PC-9 (cell line): ENCODE measurements around the gene PEAK1. TPM values are rescaled to one million over a fixed set of nuclear protein-coding genes. Genes with fewer than 3 reads are reported as not detected.

Experiments
- BruUV-seq: library from RNA; stranded (reverse); fragments of 400-500 nt; replicated peaks from 2 replicates; lab custom pipeline; 2021; lab: Mats Ljungman, UMichigan
- CTCF ChIA-PET: fragments of 300-600 bp; sonication (Branson Sonifier 250); formaldehyde crosslinking; loops from one replicate; lab custom pipeline; 2022; ENCODE audit warnings: antibody characterized with exemption; lab: Charles Lee
- POLR2A ChIA-PET: fragments of 300-600 bp; sonication (Branson Sonifier 250); formaldehyde crosslinking; loops from one replicate; lab custom pipeline; 2022; ENCODE audit warnings: antibody characterized with exemption; ENCODE audit not compliant: unreplicated experiment; lab: Charles Lee
- DNase-seq, 2 experiments: peaks; one replicate each; pipeline versions ENCODE4 v3.0.0 to v3.0.0-alpha.2; 2015 to 2022; ENCODE audit warnings: mixed read lengths in 1 of 2
- H2AFZ ChIP-seq: fragments of 200-600 bp; sonication (generic); 2 replicates; pipeline ENCODE4 v1.8.1; 2017; ENCODE audit warnings: antibody characterized with exemption
- H3F3A ChIP-seq: fragments of 200-600 bp; sonication (generic); 2 replicates; pipeline ENCODE4 v1.8.1; 2017; ENCODE audit warnings: antibody characterized with exemption, mild to moderate bottlenecking, low read depth; ENCODE audit not compliant: insufficient read depth
- H3K27ac ChIP-seq: fragments of 200-600 bp; sonication (generic); 2 replicates; pipeline ENCODE4 v1.6.1; 2016; ENCODE audit warnings: mixed run types
- H3K27me3 ChIP-seq: fragments of 200-600 bp; sonication (generic); 2 replicates; pipeline ENCODE4 v1.6.1; 2016; ENCODE audit warnings: low read depth, mixed run types; ENCODE audit not compliant: insufficient read depth
- H3K36me3 ChIP-seq: fragments of 200-600 bp; sonication (generic); 2 replicates; pipeline ENCODE4 v1.6.1; 2016; ENCODE audit warnings: low read depth, mixed run types
- H3K4me1 ChIP-seq: fragments of 200-600 bp; sonication (generic); replicated peaks from 2 replicates; pipeline ENCODE4 v1.6.1; 2016; ENCODE audit warnings: mixed run types; ENCODE audit not compliant: insufficient read depth
- H3K4me2 ChIP-seq: fragments of 200-600 bp; sonication (generic); 2 replicates; pipeline ENCODE4 v1.6.1; 2017; ENCODE audit warnings: mixed run types
- H3K4me3 ChIP-seq: fragments of 200-600 bp; sonication (generic); 2 replicates; pipeline ENCODE4 v1.6.1; 2016; ENCODE audit warnings: mixed run types
- H3K79me2 ChIP-seq: fragments of 200-600 bp; sonication (generic); 2 replicates; pipeline ENCODE4 v1.6.1; 2017; ENCODE audit warnings: low read depth, mixed run types
- H3K9me2 ChIP-seq: fragments of 200-600 bp; sonication (generic); 2 replicates; pipeline ENCODE4 v1.8.1; 2017; ENCODE audit warnings: mild to moderate bottlenecking; ENCODE audit not compliant: insufficient read depth
- H3K9me3 ChIP-seq: fragments of 200-600 bp; sonication (generic); 2 replicates; pipeline ENCODE4 v1.8.1; 2016; ENCODE audit warnings: low read depth; ENCODE audit not compliant: insufficient read depth
- H4K20me1 ChIP-seq: fragments of 200-600 bp; sonication (generic); 2 replicates; pipeline ENCODE4 v1.8.1; 2017; ENCODE audit not compliant: insufficient read depth
- CTCF ChIP-seq: fragments of 200-600 bp; sonication (generic); conservative IDR thresholded peaks from 2 replicates; pipeline ENCODE4 v1.6.1; 2017; ENCODE audit warnings: mixed run types, antibody characterized with exemption, mild to moderate bottlenecking, moderate library complexity
- EZH2 ChIP-seq: fragments of 200-600 bp; sonication (generic); IDR thresholded peaks from 2 replicates; pipeline ENCODE4 v1.8.0; 2017; ENCODE audit warnings: antibody characterized with exemption, low read depth
- intact Hi-C: fragments of 100-400 bp; cut with micrococcal nuclease; formaldehyde crosslinking; loops from one replicate; pipeline ENCODE4 v1.10.0; 2022; ENCODE audit not compliant: unreplicated experiment
- total RNA-seq: library from RNA; stranded (reverse); gene quantifications from 2 replicates; pipeline ENCODE4 v1.2.3, GENCODE V29; 2021

Gene PEAK1
- total RNA-seq, 1 experiment from 2014 or later, result 20.7 TPM

GRCh38 chr15:77057685-77058084, 362.2 kb downstream of the PEAK1 start:
- no peak overlapping the region for H3K27ac ChIP-seq
- peaks cover 40% of the 10 kb centered on the region for H3K4me1 ChIP-seq
- H3K36me3 ChIP-seq, result peaks cover 10% of the 10 kb centered on the region
- ChIA-PET CTCF (interaction anchor here (0.6 to 1.1 kb wide), 4 partner anchors 17 to 796 kb away, joined by 3 to 6 read pairs (median 4); no protein-coding TSS in a partner anchor), POLR2A (no interaction called here)
- TF ChIP-seq CTCF (no peak), EZH2 (no peak)
- peaks cover 7% of the 10 kb centered on the region; the same call in 1 of the 2 replicates for H3F3A ChIP-seq
- no peaks in the 10 kb centered on the region for H3K9me2 ChIP-seq
- H4K20me1 ChIP-seq, result 0 out of 2 replicates have a peak, but pooled peaks cover 7% of the 10 kb centered on the region
- DNase-seq, result peak in 1 of 2 experiments; percentile 49
- no peak overlapping the region for H3K4me3 ChIP-seq
- H2AFZ ChIP-seq, result no peak overlapping the region
- intact Hi-C loops, result no loop called here
- BruUV-seq, result no TSS peak
- H3K27me3 ChIP-seq, result no peaks in the 10 kb centered on the region
- H3K79me2 ChIP-seq, result peaks cover 52% of the 10 kb centered on the region
- no peaks in the 10 kb centered on the region for H3K9me3 ChIP-seq
- H3K4me2 ChIP-seq, result no peak overlapping the region

- H4K20me1 ChIP-seq, result 0 out of 2 replicates have a peak, but pooled peaks cover 7% of the 10 kb centered on the region
- no peak for TF ChIP-seq EZH2
- TF ChIP-seq CTCF, result no peak
- no peak overlapping the region for H3K4me2 ChIP-seq
- peaks cover 46% of the 10 kb centered on the region for H3K79me2 ChIP-seq
- H2AFZ ChIP-seq, result no peak overlapping the region
- no peaks in the 10 kb centered on the region for H3K9me2 ChIP-seq
- H3K4me1 ChIP-seq, result peaks cover 38% of the 10 kb centered on the region
- H3K9me3 ChIP-seq, result no peaks in the 10 kb centered on the region
- ChIA-PET CTCF (interaction anchor here (0.6 to 1.1 kb wide), 3 partner anchors 17 to 795 kb away, joined by 3 to 4 read pairs (median 4); no protein-coding TSS in a partner anchor), POLR2A (no interaction called here)
- no peak overlapping the region for H3K4me3 ChIP-seq
- H3K27me3 ChIP-seq, result no peaks in the 10 kb centered on the region
- BruUV-seq, result no TSS peak
- peaks cover 7% of the 10 kb centered on the region; the same call in 1 of the 2 replicates for H3F3A ChIP-seq
- H3K36me3 ChIP-seq, result peaks cover 10% of the 10 kb centered on the region
- H3K27ac ChIP-seq, result no peak overlapping the region
- DNase-seq, result no peak
- intact Hi-C loops, result no loop called here
Observed at GRCh38 chr15:77057072-77057471, 362.8 kb downstream of the PEAK1 start.

GRCh38 chr15:77053709-77054108, 366.2 kb downstream of the PEAK1 start:
- POLR2A ChIA-PET, result no interaction called here
- H2AFZ ChIP-seq, result no peak overlapping the region
- no peaks in the 10 kb centered on the region for H3K9me2 ChIP-seq
- H3K4me1 ChIP-seq, result peaks cover 32% of the 10 kb centered on the region
- TF ChIP-seq CTCF (no peak), EZH2 (no peak)
- H3K27ac ChIP-seq, result no peak overlapping the region
- CTCF ChIA-PET, result no interaction called here
- no peaks in the 10 kb centered on the region for H3K9me3 ChIP-seq
- peak overlapping the region; percentile 7; the same call in 1 of the 2 replicates for H3K4me2 ChIP-seq
- H4K20me1 ChIP-seq, result no peaks in the 10 kb centered on the region
- H3K36me3 ChIP-seq, result peaks cover 16% of the 10 kb centered on the region
- no peak overlapping the region for H3K4me3 ChIP-seq
- BruUV-seq, result no TSS peak
- peaks cover 7% of the 10 kb centered on the region; the same call in 1 of the 2 replicates for H3F3A ChIP-seq
- peak in 1 of 2 experiments; percentile 37 for DNase-seq
- intact Hi-C loops, result no loop called here
- H3K79me2 ChIP-seq, result peaks cover 16% of the 10 kb centered on the region; the same call in 1 of the 2 replicates
- no peaks in the 10 kb centered on the region for H3K27me3 ChIP-seq
